ENCODE results near the gene MPP1. TPM values are rescaled to one million over a fixed set of nuclear protein-coding genes. Genes with fewer than 3 reads are reported as not detected.

The MPP1 gene
- total and polyA plus RNA-seq, 9 of the 15 experiments (the other 6 are each of a cell fraction or from before 2014, with no cell fraction given), result 227 to 395 (median 283) TPM

GRCh38 chrX:154805696-154806091, 409 bp upstream of the MPP1 start (continued):
- peak; percentile 1 for TF ChIP-seq TAF9B (IDR thresholded peaks at IDR 0.05; ENCODE audit: partially characterized antibody)
- TF ChIP-seq AFF1 (IDR thresholded peaks at IDR 0.05; ENCODE audit: low read depth in 1 of 2, partially characterized antibody in 2 of 2), result peak in 1 of 2 experiments; percentile 40
- 0 out of 2 replicates have a peak, but pooled peaks have one; percentile 31 for TF ChIP-seq KLF13 (tag; IDR thresholded peaks at IDR 0.05; ENCODE audit: borderline replicate concordance, low read depth)
- 0 out of 2 replicates have a peak, but pooled peaks have one; percentile 65 for TF ChIP-seq ZNF583 (CRISPR knock-in tag; IDR thresholded peaks at IDR 0.05)
- no peak for TF ChIP-seq SPI1 (IDR thresholded peaks at IDR 0.05; ENCODE audit: borderline replicate concordance, low read depth, low read length)
- no peak for TF ChIP-seq CEBPG (CRISPR knock-in tag; IDR thresholded peaks at IDR 0.05)
- TF ChIP-seq CEBPG (tag; conservative IDR thresholded peaks at IDR 0.05 in 1 of 2, IDR thresholded peaks at IDR 0.05 in 1 of 2), result peak; percentile 56 to 74
- 0 out of 2 replicates have a peak, but pooled peaks have one; percentile 29 for TF ChIP-seq DMBX1 (CRISPR knock-in tag; IDR thresholded peaks at IDR 0.05; ENCODE audit: borderline replicate concordance)
- peak; percentile 65 for TF ChIP-seq ATF3 (IDR thresholded peaks at IDR 0.05)
- TF ChIP-seq ATF3 (CRISPR knock-in tag; conservative IDR thresholded peaks at IDR 0.05), result no peak
- peak; percentile 51; the same call in 1 of the 2 replicates for TF ChIP-seq SMARCA4 (IDR thresholded peaks at IDR 0.05)
- peak; percentile 22; the same call in 1 of the 2 replicates for TF ChIP-seq ZBTB2 (IDR thresholded peaks at IDR 0.05)
- TF ChIP-seq SMARCC2 (IDR thresholded peaks at IDR 0.05; ENCODE audit: low read depth), result 0 out of 2 replicates have a peak, but pooled peaks have one; percentile 26
- TF ChIP-seq ZFX (CRISPR knock-in tag; IDR thresholded peaks at IDR 0.05), result 0 out of 2 replicates have a peak, but pooled peaks have one; percentile 1
- TF ChIP-seq MLX (CRISPR knock-in tag; conservative IDR thresholded peaks at IDR 0.05), result no peak
- peak; percentile 51; the same call in 1 of the 2 replicates for TF ChIP-seq SMAD3 (CRISPR knock-in tag; conservative IDR thresholded peaks at IDR 0.05)
- peak; percentile 30; the same call in 1 of the 2 replicates for TF ChIP-seq NCOA1 (IDR thresholded peaks at IDR 0.05; ENCODE audit: low read depth)
- no peak for TF ChIP-seq NR2C2 (CRISPR knock-in tag; IDR thresholded peaks at IDR 0.05)
- peak; percentile 62; the same call in 1 of the 2 replicates for TF ChIP-seq NR2C2 (tag; IDR thresholded peaks at IDR 0.05)
- no peak for TF ChIP-seq SIN3B (IDR thresholded peaks at IDR 0.05; ENCODE audit: low read depth)
- no peak for TF ChIP-seq EHMT2 (IDR thresholded peaks at IDR 0.05)
- peak; percentile 44 for TF ChIP-seq CCNT2 (IDR thresholded peaks at IDR 0.05; ENCODE audit: borderline replicate concordance, extremely low read depth, insufficient read length, low read depth, low read length)
